ENCODE measurements around the gene TACO1.

The TACO1 gene

DNA sequence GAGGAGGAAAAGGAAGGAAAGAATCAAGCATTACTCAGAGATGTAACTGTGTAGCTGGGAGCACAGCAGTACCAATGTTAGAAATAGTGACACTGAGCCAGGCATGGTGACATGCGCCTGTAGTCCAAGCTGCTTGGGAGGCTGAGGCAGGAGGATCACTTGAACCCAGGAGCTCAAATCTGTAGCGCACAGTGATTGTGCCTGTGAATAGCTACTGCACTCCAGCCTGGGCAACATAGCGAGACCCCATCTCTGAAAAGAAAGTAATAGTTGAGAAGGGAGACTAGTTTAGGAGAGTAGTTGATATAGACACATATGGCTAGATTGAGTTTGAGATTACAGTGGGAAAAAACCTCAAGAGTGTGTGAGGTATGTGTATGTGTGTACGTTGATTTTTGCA, 39.3 kb downstream of the TACO1 start:
- Mint-ChIP-seq H3K4me1 (ENCODE audit: low read depth) (peaks cover 17% of the 10 kb centered on the region), H3K36me3 (ENCODE audit: low read depth) (peaks cover 16% of the 10 kb centered on the region)

DNA sequence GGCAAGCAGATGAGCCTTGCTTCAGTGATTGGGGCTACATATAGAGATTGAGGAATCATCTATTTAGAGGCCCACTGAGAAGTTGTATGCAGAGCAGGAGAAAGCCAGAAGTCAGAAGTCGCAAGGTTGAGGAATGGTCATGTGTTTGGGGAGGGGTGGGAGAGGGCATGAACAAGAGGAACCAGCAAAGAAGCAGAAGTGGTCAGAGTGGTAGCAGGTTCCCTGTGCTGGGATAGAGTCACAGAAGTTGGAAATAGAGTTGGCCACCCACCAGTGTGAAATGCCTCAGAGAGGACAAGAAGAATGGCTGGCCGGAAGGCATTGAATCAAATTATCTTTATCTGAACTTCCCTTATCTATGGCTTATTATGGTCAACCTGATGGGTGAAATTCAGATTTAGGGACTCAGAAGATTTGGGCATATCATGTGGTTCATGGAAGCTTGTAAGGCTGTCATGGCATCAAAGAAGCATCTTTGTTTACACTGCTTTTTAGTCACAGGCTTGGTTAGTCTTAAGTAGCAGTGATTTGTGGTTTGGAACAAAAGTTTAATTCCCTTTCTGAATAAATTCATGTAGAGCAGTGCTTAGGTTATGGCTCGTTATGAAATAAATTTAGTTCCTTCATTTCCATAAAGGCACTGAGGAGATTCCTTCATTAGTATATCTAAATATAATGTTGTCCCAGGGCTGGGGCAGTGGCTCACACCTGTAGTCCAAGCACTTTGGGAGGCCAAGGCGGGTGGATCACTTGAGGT, 41.2 kb downstream of the TACO1 start:
- Mint-ChIP-seq H3K4me3 (no peak overlapping the region), H3K27ac (no peak overlapping the region), H3K4me1 (ENCODE audit: low read depth) (peaks cover 31% of the 10 kb centered on the region), H3K36me3 (ENCODE audit: low read depth) (peaks cover 11% of the 10 kb centered on the region), H3K9me3 (no peaks in the 10 kb centered on the region), H3K27me3 (no peaks in the 10 kb centered on the region)

More for the DNA sequence above, 39.3 kb downstream of the TACO1 start:
- no peak overlapping the region for H3K4me3 Mint-ChIP-seq
- no peaks in the 10 kb centered on the region for H3K27me3 Mint-ChIP-seq
- H3K9me3 Mint-ChIP-seq = no peaks in the 10 kb centered on the region
- H3K27ac Mint-ChIP-seq = no peak overlapping the region

DNA sequence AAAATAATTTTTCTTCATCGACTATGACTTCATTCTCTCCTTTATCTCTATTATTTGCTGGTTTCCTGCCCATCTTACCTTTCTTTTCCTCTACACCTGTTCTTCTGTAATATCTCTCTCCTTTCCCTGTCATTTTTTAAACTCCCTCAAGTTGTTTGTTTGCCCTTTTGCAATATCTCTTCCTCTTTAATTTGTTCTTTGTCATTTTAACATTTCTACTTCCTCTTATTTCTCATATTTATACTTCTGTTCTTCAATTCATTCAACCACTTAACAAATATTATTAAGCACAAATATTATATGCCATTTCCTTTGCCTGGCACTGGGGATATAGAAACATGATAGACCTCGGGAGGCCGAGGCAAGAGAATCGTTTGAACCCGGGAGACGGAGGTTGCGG, 44.2 kb downstream of the TACO1 start:
- no peaks in the 10 kb centered on the region for H3K27me3 Mint-ChIP-seq
- H3K27ac Mint-ChIP-seq = peak overlapping the region; percentile 61
- no peak overlapping the region for H3K4me3 Mint-ChIP-seq
- H3K9me3 Mint-ChIP-seq = no peaks in the 10 kb centered on the region
- peaks cover 16% of the 10 kb centered on the region for H3K36me3 Mint-ChIP-seq (ENCODE audit: low read depth)
- H3K4me1 Mint-ChIP-seq (ENCODE audit: low read depth) = peaks cover 30% of the 10 kb centered on the region

DNA sequence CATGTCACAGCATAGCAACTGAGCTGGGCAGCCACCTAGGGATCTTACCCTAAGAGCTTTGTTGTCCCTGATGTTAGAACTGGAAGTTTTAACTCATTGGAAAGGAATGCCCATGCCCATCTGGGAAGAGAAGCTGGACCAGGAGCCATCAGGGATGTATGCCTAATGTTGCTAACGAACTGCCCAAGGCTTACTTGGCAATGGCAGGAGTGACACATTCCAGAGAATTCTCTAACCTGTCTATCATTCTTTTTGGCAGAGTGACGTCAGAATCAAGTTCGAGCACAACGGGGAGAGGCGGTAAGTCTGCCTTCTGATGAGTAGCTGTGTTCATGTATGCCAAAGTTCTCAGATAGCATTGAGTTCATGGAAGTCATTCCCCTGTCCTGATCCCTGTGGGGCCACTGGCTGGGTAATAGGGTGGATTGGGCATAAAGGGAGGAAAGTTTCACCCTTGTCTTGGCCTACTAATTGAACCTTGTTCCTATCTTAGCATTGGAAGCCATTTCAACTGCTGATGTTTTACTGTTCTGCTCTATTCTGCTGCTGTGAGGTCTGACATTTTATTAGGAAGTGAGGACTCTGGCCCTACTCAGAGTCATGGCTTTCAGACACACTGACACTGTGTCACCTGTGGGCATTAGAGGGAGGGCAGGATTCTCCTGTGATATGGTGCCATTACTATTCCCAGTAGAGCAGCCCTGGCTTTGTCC, 45.2 kb downstream of the TACO1 start:
- H3K36me3 Mint-ChIP-seq (ENCODE audit: low read depth) = peaks cover 17% of the 10 kb centered on the region
- no peaks in the 10 kb centered on the region for H3K9me3 Mint-ChIP-seq
- H3K4me1 Mint-ChIP-seq (ENCODE audit: low read depth) = peaks cover 33% of the 10 kb centered on the region
- H3K4me3 Mint-ChIP-seq = no peak overlapping the region
- H3K27ac Mint-ChIP-seq = peak overlapping the region; percentile 10
- H3K27me3 Mint-ChIP-seq = no peaks in the 10 kb centered on the region

DNA sequence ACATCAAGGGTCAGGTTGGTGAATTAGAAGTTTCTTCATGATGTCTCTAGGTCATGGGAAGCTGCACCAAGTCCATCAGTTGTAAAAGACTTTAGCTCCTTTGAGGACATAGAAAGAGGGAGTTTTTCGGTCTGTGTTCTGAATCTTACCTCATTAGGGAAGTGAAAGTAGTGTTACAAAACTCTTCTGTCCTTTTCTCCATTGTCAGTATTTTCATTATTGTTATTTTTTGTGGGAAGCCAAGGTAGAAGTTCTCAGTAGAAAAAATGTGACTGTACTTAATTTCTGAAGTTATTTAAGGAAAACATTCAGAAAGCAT, 45.8 kb downstream of the TACO1 start:
- Mint-ChIP-seq H3K9me3 (no peaks in the 10 kb centered on the region), H3K4me3 (no peak overlapping the region), H3K36me3 (ENCODE audit: low read depth) (peaks cover 17% of the 10 kb centered on the region), H3K27ac (peak overlapping the region; percentile 10), H3K4me1 (ENCODE audit: low read depth) (peaks cover 32% of the 10 kb centered on the region), H3K27me3 (no peaks in the 10 kb centered on the region)

DNA sequence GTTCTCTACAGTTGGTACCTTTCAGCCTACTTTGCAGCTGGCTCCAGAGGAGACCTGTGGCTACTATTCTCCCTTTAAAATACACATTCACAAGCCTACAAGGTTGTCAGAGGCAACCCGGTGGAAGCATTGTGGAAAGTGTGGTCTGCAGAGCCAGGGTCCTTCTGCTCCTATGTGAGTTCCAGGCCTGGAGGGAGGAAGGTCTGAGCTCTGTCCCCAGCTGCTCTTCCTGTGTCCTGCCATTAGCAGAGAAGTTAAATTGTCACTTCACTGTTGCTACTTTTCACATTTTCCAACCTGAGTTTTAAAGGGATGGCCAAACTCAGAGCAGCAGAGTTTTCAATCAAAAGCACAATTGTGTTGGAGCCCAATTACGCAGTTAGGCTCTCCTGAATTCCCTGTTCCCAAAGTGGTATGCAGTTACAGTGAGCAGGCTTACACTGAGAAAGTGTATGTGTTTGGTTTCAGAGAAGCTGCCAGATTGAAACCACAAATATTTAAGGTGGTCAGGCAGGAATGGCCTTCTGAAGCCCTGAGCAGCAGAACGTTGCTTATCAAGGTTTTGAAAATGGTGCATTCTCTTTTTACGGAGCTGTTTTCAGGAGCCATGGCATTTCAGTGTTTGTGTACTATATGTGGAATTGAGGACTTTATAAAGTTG, 46.5 kb downstream of the TACO1 start:
- Mint-ChIP-seq H3K27ac (no peak overlapping the region), H3K4me3 (no peak overlapping the region), H3K36me3 (ENCODE audit: low read depth) (peaks cover 20% of the 10 kb centered on the region), H3K9me3 (no peaks in the 10 kb centered on the region), H3K4me1 (ENCODE audit: low read depth) (peaks cover 27% of the 10 kb centered on the region), H3K27me3 (no peaks in the 10 kb centered on the region)

DNA sequence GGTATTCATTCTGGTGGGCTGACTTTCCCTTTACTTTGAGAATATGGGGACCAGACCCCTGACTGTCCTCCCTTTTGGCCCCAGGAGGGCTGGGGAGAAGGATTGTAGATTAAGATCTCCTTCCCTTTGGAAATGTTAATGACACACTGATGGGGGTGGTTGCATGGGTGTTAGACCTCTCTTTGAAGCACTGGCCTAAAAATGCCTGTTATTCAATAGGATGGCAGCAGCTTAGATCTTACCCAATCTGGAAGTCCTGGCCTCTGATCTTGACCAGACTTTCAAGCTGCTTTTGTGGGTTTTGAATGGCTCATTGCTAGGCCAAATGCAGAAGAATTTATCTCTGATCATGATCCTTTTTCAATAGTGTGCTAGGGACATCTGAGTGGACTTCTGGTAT, 47.2 kb downstream of the TACO1 start:
- no peak overlapping the region for H3K4me3 Mint-ChIP-seq
- H3K4me1 Mint-ChIP-seq (ENCODE audit: low read depth) = peaks cover 27% of the 10 kb centered on the region
- H3K27ac Mint-ChIP-seq = no peak overlapping the region
- H3K27me3 Mint-ChIP-seq = no peaks in the 10 kb centered on the region
- no peaks in the 10 kb centered on the region for H3K9me3 Mint-ChIP-seq
- peaks cover 27% of the 10 kb centered on the region for H3K36me3 Mint-ChIP-seq (ENCODE audit: low read depth)

DNA sequence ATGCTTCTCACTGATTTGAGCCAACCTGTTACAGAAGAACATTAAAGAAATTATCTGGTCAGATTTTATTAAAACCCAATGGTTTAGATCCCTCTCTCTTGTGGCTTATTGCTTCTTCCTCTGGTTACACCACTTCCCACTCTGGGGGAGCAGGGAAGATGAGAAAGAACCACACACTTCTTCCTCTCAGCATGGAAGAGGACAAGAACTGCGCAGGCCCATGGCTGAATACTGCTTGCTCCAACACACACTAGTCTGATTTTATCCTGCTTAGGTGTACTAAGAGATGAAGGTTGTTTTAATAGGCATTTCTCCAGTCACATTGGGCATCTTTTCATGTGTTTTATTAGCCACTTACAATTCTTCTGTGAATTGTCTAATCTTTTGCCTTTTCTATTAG, 49.1 kb downstream of the TACO1 start:
- H3K27me3 Mint-ChIP-seq = no peaks in the 10 kb centered on the region
- H3K4me1 Mint-ChIP-seq (ENCODE audit: low read depth) = peaks cover 24% of the 10 kb centered on the region
- peaks cover 33% of the 10 kb centered on the region for H3K36me3 Mint-ChIP-seq (ENCODE audit: low read depth)
- no peak overlapping the region for H3K27ac Mint-ChIP-seq
- no peak overlapping the region for H3K4me3 Mint-ChIP-seq
- no peaks in the 10 kb centered on the region for H3K9me3 Mint-ChIP-seq

DNA sequence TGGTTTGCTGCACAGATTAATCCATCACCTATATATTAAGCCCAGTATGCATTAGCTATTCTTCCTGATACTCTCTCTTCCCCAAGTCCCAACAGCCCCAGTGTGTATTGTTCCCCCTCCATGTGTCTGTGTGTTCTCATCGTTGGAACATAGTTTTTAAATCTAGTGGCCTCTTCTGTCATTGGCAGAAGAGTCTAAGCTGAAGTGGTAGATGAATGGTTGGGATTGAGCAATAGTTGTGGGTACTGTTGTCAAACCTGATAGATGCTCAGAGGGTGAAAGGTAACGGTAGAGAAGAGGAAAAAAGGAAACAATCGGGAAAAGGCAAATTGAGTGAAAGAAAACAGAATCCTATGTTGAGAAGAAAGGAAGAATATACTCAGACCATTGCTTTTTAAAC, 51.4 kb downstream of the TACO1 start:
- Mint-ChIP-seq H3K4me3 (no peak overlapping the region), H3K36me3 (ENCODE audit: low read depth) (peaks cover 28% of the 10 kb centered on the region), H3K27ac (no peak overlapping the region), H3K27me3 (no peaks in the 10 kb centered on the region), H3K4me1 (ENCODE audit: low read depth) (peaks cover 6% of the 10 kb centered on the region), H3K9me3 (no peaks in the 10 kb centered on the region)

DNA sequence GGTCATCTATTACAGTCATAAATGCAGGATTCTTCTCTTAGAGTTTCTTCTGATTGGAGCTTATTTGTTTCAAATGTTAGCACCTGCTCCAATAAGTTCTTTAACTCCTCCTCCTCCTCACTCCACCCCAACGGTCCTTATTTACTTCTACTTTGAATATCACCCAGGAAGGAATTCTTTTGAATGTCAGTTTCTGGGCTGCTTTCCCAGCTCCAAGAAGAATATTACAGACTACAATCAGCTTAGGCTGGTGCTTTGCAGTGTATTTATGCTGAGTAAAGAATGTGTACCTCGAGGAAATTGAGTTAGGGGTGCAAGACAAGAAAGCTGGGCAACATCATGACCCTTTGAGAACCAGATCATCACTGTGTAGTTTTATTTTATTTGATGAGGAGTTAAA, 52.4 kb downstream of the TACO1 start:
- Mint-ChIP-seq H3K4me1 (ENCODE audit: low read depth) (peaks cover 6% of the 10 kb centered on the region), H3K9me3 (no peaks in the 10 kb centered on the region), H3K27me3 (no peaks in the 10 kb centered on the region), H3K36me3 (ENCODE audit: low read depth) (peaks cover 32% of the 10 kb centered on the region), H3K4me3 (no peak overlapping the region), H3K27ac (no peak overlapping the region)

DNA sequence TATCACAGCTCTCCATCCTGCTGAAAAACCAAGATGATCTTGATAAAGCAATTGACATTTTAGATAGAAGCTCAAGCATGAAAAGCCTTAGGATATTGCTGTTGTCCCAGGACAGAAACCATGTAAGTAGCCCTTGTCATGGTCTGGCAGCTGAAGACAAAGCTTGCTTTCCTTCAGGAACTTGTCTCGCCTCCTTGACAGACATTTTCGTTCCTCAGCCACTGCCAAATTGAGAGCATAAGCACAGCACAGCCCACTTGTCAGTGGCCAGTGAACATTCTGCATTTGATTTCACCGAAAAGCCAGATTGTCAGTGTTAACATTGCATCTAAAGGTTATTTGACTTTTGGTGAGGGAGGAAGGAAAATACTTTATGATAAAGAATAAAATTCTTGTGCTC, 57.1 kb downstream of the TACO1 start:
- no peaks in the 10 kb centered on the region for H3K4me1 Mint-ChIP-seq (ENCODE audit: low read depth)
- H3K27ac Mint-ChIP-seq = no peak overlapping the region
- H3K4me3 Mint-ChIP-seq = no peak overlapping the region
- H3K9me3 Mint-ChIP-seq = no peaks in the 10 kb centered on the region
- H3K36me3 Mint-ChIP-seq (ENCODE audit: low read depth) = peaks cover 28% of the 10 kb centered on the region
- no peaks in the 10 kb centered on the region for H3K27me3 Mint-ChIP-seq

All from stimulated activated naive CD8-positive, alpha-beta T cell treated with anti-CD3 and anti-CD28 coated beads, Interleukin-15, Interleukin-2, amounts not matched to agents 100 ng/mL and 50 ng/mL, for 24 hours (primary cell).